Urinary bladder (tissue), 4 donors: ENCODE measurements around the gene HEXIM1. TPM values are rescaled to one million over a fixed set of nuclear protein-coding genes. Genes with fewer than 3 reads are reported as not detected.

Experiments used
- DNase-seq: peaks from one replicate; pipeline ENCODE4 v3.0.0-alpha.2; 2015; ENCODE audit errors: extremely low spot score
- H3K27ac ChIP-seq: one replicate; pipeline ENCODE4 v1.5.1; 2013; ENCODE audit warnings: low read depth, mild to moderate bottlenecking, moderate library complexity
- H3K36me3 ChIP-seq: one replicate; pipeline ENCODE4 v1.6.1; 2013; ENCODE audit warnings: mild to moderate bottlenecking, moderate library complexity; ENCODE audit not compliant: insufficient read depth
- H3K4me1 ChIP-seq: one replicate; pipeline ENCODE4 v1.6.1; 2013; ENCODE audit warnings: mild to moderate bottlenecking, moderate library complexity; ENCODE audit not compliant: insufficient read depth
- H3K4me3 ChIP-seq: one replicate; pipeline ENCODE4 v1.5.1; 2013; ENCODE audit warnings: low read depth, low read length
- WGBS: extraction: QIAGEN DNeasy Blood & Tissue Kit; methylation state at CpG from one replicate; pipeline ENCODE4 v1.1.7; 2013; 5-methylcytosine and 5-hydroxymethylcytosine counted together
- polyA plus RNA-seq: library from polyadenylated mRNA; stranded (reverse); fragments of 200-250 nt; gene quantifications from one replicate; pipeline ENCODE4 v1.2.3, GENCODE V29; 2013
- total RNA-seq: library from RNA; depleted of rRNA; stranded (reverse); fragments of >200 nt; gene quantifications from one replicate; pipeline ENCODE4 v1.2.3, GENCODE V29; 2014
- donor health status: healthy with polysubstance abuse.
- donor health status: healthy.

The HEXIM1 gene
- total RNA-seq (19.2 TPM), polyA plus RNA-seq (22.0 TPM)

DNA sequence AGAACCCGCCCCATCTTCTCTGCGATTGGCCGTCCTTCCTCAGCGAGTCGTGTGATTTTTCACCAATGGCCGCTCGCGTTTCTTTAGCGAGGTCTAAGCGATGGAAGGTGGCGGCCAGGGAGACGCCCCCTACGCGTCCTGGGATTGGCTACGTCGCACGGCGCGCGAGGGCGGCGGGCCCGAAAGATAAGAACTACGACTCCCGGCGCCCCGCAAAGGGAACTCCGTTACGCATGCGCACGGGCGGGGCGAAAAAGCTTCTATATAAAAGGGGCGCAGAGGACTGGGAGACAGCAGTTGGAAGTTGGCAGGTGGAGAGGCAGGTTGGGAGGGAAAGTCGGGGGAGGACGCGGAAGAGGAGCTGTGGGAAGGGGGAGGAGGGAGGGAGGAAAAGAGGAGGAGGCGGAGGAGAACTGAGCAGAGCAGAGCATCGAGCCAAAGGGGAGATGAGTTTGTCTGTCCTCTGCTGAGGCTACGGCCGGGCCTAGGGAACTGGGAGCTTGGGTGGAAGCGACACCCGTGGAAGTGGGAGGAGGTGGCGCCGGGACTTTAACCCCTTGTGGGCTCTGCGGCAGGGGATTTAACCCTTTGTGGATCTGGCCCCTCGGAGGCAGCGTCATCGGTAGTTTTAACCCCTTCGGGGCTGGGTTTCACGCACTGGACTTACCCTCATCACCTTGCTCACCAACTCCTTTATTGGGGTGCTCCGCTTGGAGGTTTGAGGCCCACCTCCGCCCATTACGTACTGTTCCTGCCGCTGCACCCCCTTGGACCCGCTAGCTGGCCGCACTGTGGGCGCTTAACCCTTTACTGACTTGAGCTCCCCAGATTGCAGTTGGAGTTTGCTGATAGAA, at the start of gene HEXIM1:
Gene HEXIM1 (plus strand): TSS at position 293 of the 854 bp plus-strand sequence. CDS start 716 bp downstream, outside the sequence.
- Histone ChIP-seq H3K27ac (peak within 1 kb of the TSS; percentile 94), H3K4me3 (peak within 1 kb of the TSS; percentile 65), H3K4me1 (peaks cover 2% of the 10 kb centered on the region), H3K36me3 (no peaks in the 10 kb centered on the region)
- under 1% methylated on average over 58 of the region's 58 CpGs for WGBS
- peak; percentile 100 for DNase-seq

GRCh38 chr17:45098869-45099616, 49.2 kb upstream of the HEXIM1 start:
- Histone ChIP-seq H3K4me3 (no peak overlapping the region), H3K27ac (no peak overlapping the region), H3K36me3 (peaks cover 11% of the 10 kb centered on the region), H3K4me1 (no peaks in the 10 kb centered on the region)
- peak; percentile 35 for DNase-seq
- WGBS: 50% methylated on average over 9 of the region's 9 CpGs

GRCh38 chr17:45101546-45101882, 46.8 kb upstream of the HEXIM1 start:
- no peaks in the 10 kb centered on the region for H3K4me1 ChIP-seq
- H3K27ac ChIP-seq: no peak overlapping the region
- 74% methylated on average over 9 of the region's 9 CpGs for WGBS
- H3K36me3 ChIP-seq: peaks cover 13% of the 10 kb centered on the region
- DNase-seq: no peak
- no peak overlapping the region for H3K4me3 ChIP-seq

DNA sequence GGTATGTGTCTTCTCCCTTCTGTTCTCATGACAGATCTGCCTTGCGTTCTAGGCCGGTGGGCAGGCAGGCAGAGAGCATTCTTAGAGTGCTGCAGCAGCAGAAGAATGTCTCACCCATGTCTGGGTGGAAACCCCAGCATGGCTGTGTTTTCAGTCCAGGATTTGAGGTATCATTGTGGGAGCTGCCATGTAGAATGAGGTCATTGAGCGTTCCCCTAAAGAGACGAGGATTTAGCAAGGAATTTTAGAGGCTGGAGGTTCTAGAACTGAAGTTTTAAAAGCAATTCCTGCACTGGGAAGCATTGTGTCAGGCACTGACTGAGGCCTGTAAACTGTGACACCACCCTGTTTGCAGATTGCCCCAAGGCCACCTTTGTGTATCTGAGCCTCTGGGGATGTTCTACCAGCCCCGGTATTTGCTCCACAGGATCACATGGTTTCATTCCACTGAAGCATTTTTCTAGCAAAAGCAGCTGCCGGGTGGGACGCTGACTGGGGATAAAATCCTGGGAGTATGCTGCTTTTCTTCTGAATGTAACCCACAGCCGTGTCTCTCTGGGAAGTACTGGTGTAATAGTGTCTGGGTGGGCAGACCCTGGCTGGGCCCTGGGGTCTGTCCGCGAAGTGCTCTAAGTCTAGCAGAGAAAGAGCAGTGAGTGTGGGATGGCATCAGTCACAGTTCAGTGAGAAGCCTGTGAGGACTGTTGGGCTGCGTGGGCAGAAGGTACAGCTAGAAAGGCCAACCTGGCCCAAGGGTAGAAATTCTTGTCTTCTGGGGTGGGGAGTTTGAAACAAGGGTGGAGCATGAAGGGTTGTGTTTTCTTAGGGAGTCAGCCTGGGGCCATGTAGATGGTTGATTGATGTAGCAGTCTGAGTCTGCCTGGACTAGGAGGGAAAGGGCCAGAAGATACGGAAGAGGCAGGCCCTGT, 46.1 kb upstream of the HEXIM1 start:
- WGBS: 75% methylated on average over 12 of the region's 12 CpGs

GRCh38 chr17:45102856-45103255, 45.4 kb upstream of the HEXIM1 start:
- no peaks in the 10 kb centered on the region for H3K4me1 ChIP-seq

More for the DNA sequence above, 46.1 kb upstream of the HEXIM1 start:
- no peaks in the 10 kb centered on the region for H3K4me1 ChIP-seq
- H3K4me3 ChIP-seq: no peak overlapping the region
- H3K27ac ChIP-seq: no peak overlapping the region
- no peak for DNase-seq
- H3K36me3 ChIP-seq: peaks cover 11% of the 10 kb centered on the region

GRCh38 chr17:45103269-45103795, 44.9 kb upstream of the HEXIM1 start:
- DNase-seq: no peak
- 82% methylated on average over 9 of the region's 9 CpGs for WGBS
- H3K36me3 ChIP-seq: peaks cover 7% of the 10 kb centered on the region
- no peak overlapping the region for H3K4me3 ChIP-seq
- H3K27ac ChIP-seq: no peak overlapping the region
- H3K4me1 ChIP-seq: no peaks in the 10 kb centered on the region

More at GRCh38 chr17:45102856-45103255, 45.4 kb upstream of the HEXIM1 start:
- 92% methylated on average over 9 of the region's 9 CpGs for WGBS
- Histone ChIP-seq H3K4me3 (no peak overlapping the region), H3K36me3 (peaks cover 7% of the 10 kb centered on the region), H3K27ac (no peak overlapping the region)
- no peak for DNase-seq

GRCh38 chr17:45104029-45104428, 44.2 kb upstream of the HEXIM1 start:
- WGBS: 90% methylated on average over 8 of the region's 8 CpGs
- Histone ChIP-seq H3K36me3 (peaks cover 7% of the 10 kb centered on the region), H3K4me3 (no peak overlapping the region), H3K4me1 (no peaks in the 10 kb centered on the region), H3K27ac (no peak overlapping the region)
- DNase-seq: no peak

GRCh38 chr17:45104497-45104896, 43.8 kb upstream of the HEXIM1 start:
- H3K27ac ChIP-seq: no peak overlapping the region
- no peak overlapping the region for H3K4me3 ChIP-seq
- DNase-seq: no peak
- 89% methylated on average over 6 of the region's 6 CpGs for WGBS
- no peaks in the 10 kb centered on the region for H3K4me1 ChIP-seq
- peaks cover 7% of the 10 kb centered on the region for H3K36me3 ChIP-seq

- Histone ChIP-seq H3K4me3 (no peak overlapping the region), H3K4me1 (no peaks in the 10 kb centered on the region), H3K27ac (no peak overlapping the region), H3K36me3 (peaks cover 7% of the 10 kb centered on the region)
- no peak for DNase-seq
- 80% methylated on average over 17 of the region's 17 CpGs for WGBS
Observed at GRCh38 chr17:45104907-45105624, 43.2 kb upstream of the HEXIM1 start.

DNA sequence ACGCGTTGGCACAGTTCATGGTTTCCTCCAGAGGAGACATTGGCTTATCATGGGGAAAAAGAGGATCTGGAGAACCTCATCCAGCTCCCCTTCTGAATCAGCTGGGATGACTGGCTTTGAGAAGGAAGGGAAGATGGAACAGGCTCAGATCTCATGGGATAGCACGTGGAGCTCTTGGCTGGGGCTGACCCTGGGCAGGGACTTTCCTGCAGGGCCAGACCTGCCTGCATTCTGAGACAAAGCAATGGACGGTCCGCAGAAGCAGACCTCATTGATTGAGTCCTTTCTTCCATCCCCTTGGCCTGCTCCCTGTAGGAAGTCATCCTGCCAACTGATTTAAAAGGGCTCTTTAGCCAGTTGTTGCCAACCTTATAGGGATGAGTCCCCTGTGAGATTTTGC, 42.2 kb upstream of the HEXIM1 start:
- H3K4me1 ChIP-seq: no peaks in the 10 kb centered on the region
- 79% methylated on average over 5 of the region's 5 CpGs for WGBS
- H3K27ac ChIP-seq: no peak overlapping the region
- DNase-seq: no peak
- H3K36me3 ChIP-seq: peaks cover 7% of the 10 kb centered on the region
- no peak overlapping the region for H3K4me3 ChIP-seq

DNA sequence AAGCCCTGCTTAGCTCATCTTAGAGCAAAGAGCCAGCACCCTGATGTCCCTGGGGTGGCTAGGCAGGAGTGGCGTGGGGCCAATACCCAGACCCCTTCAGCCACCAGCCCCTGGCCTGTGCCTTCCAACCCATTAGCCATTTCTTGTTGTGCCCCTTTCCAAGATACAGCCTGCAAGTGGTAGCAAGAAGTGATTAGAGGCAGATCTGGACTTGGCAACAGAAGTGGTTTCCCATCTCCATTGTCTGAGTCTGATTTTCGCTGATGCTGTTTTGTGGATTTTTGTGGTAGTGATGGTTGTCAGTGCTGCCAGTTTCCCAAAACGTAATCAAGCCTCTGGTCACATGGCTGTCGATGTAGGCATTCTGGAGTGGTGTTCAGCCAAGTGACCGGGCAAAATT, 41.7 kb upstream of the HEXIM1 start:
- Histone ChIP-seq H3K27ac (no peak overlapping the region), H3K4me3 (no peak overlapping the region), H3K36me3 (peaks cover 7% of the 10 kb centered on the region), H3K4me1 (no peaks in the 10 kb centered on the region)
- no peak for DNase-seq
- WGBS: 86% methylated on average over 5 of the region's 5 CpGs

DNA sequence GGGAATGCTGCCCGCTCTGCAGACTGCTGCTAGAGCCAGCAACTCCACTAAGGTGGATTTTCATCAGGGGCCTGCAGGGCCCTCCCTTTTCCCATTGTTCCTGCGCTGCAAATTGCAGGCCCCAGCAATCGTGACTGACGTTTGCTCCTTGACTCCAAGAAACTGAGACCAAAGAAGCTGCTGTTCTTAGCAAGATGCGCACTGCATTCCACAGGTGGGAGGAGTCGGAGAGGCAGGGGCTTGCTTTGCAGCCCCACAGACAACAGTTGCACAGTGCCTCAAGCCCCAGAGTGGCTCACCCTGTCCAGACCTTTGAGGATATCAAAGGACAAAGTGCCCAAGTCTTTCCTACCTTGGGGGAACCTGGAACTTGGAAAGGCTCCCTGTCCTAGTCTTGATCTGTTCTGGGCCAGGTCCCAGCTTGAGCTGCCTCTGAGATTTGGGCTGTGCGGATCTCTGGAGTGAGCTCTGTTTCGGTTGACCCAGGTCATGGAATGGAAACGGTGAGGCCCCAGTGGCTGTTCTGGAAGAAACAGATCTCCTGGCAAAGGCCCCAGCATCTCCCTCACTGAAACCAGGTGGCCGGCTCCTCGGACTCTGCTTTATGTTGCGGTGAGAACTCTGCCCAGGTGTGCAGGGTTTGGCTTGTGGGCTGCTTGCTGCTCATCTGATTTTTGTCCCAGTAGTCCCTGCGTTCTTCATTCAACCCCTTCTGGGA, 40.8 kb upstream of the HEXIM1 start:
- H3K4me1 ChIP-seq: no peaks in the 10 kb centered on the region
- no peak for DNase-seq
- no peak overlapping the region for H3K27ac ChIP-seq
- WGBS: 72% methylated on average over 13 of the region's 13 CpGs
- H3K36me3 ChIP-seq: peaks cover 7% of the 10 kb centered on the region
- H3K4me3 ChIP-seq: no peak overlapping the region
